Measurements from ENCODE around the gene FADS3.

FADS3 gene

GRCh38 chr11:61914471-61915171 lies 23.3 kb upstream of the FADS3 start:
- TF ChIP-seq CTCF (IDR thresholded peaks at IDR 0.05; ENCODE audit: borderline replicate concordance, control extremely low read depth, extremely low read depth, insufficient read depth, missing control alignments) = no peak
- DNase-seq (ENCODE audit: low spot score) = peak; percentile 27
- in situ Hi-C loops (cut with MboI; ENCODE audit: low sequenced_read_pairs, unreplicated experiment) = no loop called here

GRCh38 chr11:61913699-61914395 lies 22.5 kb upstream of the FADS3 start:
- TF ChIP-seq CTCF (IDR thresholded peaks at IDR 0.05; ENCODE audit: borderline replicate concordance, control extremely low read depth, extremely low read depth, insufficient read depth, missing control alignments) = no peak
- peak; percentile 23 for DNase-seq (ENCODE audit: low spot score)
- in situ Hi-C loops (cut with MboI; ENCODE audit: low sequenced_read_pairs, unreplicated experiment) = no loop called here

GRCh38 chr11:61912991-61913698 lies 21.8 kb upstream of the FADS3 start:
- peak; percentile 25 for DNase-seq (ENCODE audit: low spot score)
- in situ Hi-C loops (cut with MboI; ENCODE audit: low sequenced_read_pairs, unreplicated experiment) = no loop called here
- no peak for TF ChIP-seq CTCF (IDR thresholded peaks at IDR 0.05; ENCODE audit: borderline replicate concordance, control extremely low read depth, extremely low read depth, insufficient read depth, missing control alignments)

GRCh38 chr11:61912530-61912898 lies 21.2 kb upstream of the FADS3 start:
- in situ Hi-C loops (cut with MboI; ENCODE audit: low sequenced_read_pairs, unreplicated experiment) = no loop called here
- DNase-seq (ENCODE audit: low spot score) = no peak
- no peak for TF ChIP-seq CTCF (IDR thresholded peaks at IDR 0.05; ENCODE audit: borderline replicate concordance, control extremely low read depth, extremely low read depth, insufficient read depth, missing control alignments)

- in situ Hi-C loops (cut with MboI; ENCODE audit: low sequenced_read_pairs, unreplicated experiment) = no loop called here
- TF ChIP-seq CTCF (IDR thresholded peaks at IDR 0.05; ENCODE audit: borderline replicate concordance, control extremely low read depth, extremely low read depth, insufficient read depth, missing control alignments) = no peak
- DNase-seq (ENCODE audit: low spot score) = no peak
These were observed 20.6 kb upstream of the FADS3 start for GRCh38 chr11:61911701-61912529.

- DNase-seq (ENCODE audit: low spot score) = no peak
- no peak for TF ChIP-seq CTCF (IDR thresholded peaks at IDR 0.05; ENCODE audit: borderline replicate concordance, control extremely low read depth, extremely low read depth, insufficient read depth, missing control alignments)
- in situ Hi-C loops (cut with MboI; ENCODE audit: low sequenced_read_pairs, unreplicated experiment) = no loop called here
These were observed 19.9 kb upstream of the FADS3 start for GRCh38 chr11:61911128-61911700.

Measured in GM13976 (cell line).